ENCODE data around the gene NTRK3.

The NTRK3 gene

GRCh38 chr15:87881026-87881425 lies 375.5 kb downstream of the NTRK3 start:
- no peak for DNase-seq (ENCODE audit: low read depth)
- no peak overlapping the region for H3K4me3 ChIP-seq (ENCODE audit: low read length)
- TF ChIP-seq CTCF (IDR thresholded peaks at IDR 0.05; ENCODE audit: insufficient read depth, low read depth, low read length, missing control alignments) = no peak

GRCh38 chr15:87877822-87878542 lies 378.6 kb downstream of the NTRK3 start:
- no peak overlapping the region for H3K4me3 ChIP-seq (ENCODE audit: low read length)
- TF ChIP-seq CTCF (IDR thresholded peaks at IDR 0.05; ENCODE audit: insufficient read depth, low read depth, low read length, missing control alignments) = no peak
- DNase-seq (ENCODE audit: low read depth) = no peak

GRCh38 chr15:87877114-87877810 lies 379.3 kb downstream of the NTRK3 start:
- no peak for TF ChIP-seq CTCF (IDR thresholded peaks at IDR 0.05; ENCODE audit: insufficient read depth, low read depth, low read length, missing control alignments)
- no peak overlapping the region for H3K4me3 ChIP-seq (ENCODE audit: low read length)
- DNase-seq (ENCODE audit: low read depth) = no peak

- no peak overlapping the region for H3K4me3 ChIP-seq (ENCODE audit: low read length)
- TF ChIP-seq CTCF (IDR thresholded peaks at IDR 0.05; ENCODE audit: insufficient read depth, low read depth, low read length, missing control alignments) = no peak
- no peak for DNase-seq (ENCODE audit: low read depth)
Observed at GRCh38 chr15:87874896-87875711, 381.4 kb downstream of the NTRK3 start.

- no peak for TF ChIP-seq CTCF (IDR thresholded peaks at IDR 0.05; ENCODE audit: insufficient read depth, low read depth, low read length, missing control alignments)
- DNase-seq (ENCODE audit: low read depth) = no peak
- H3K4me3 ChIP-seq (ENCODE audit: low read length) = no peak overlapping the region
Observed at GRCh38 chr15:87873516-87873915, 383.0 kb downstream of the NTRK3 start.

GRCh38 chr15:87871731-87872320 lies 384.7 kb downstream of the NTRK3 start:
- no peak overlapping the region for H3K4me3 ChIP-seq (ENCODE audit: low read length)
- no peak for TF ChIP-seq CTCF (IDR thresholded peaks at IDR 0.05; ENCODE audit: insufficient read depth, low read depth, low read length, missing control alignments)

More at GRCh38 chr15:87871731-87872320, 384.7 kb downstream of the NTRK3 start:
- DNase-seq (ENCODE audit: low read depth) = no peak
